Astrocyte (in vitro differentiated cells and primary cell): Measurements from ENCODE around the gene WDR19. TPM values are rescaled to one million over a fixed set of nuclear protein-coding genes. Genes with fewer than 3 reads are reported as not detected.
A peak's percentile ranks its signal among the peaks of the same experiment; 100 is the strongest.

Experiments used
- DNase-seq: peaks from one replicate; pipeline ENCODE4 v3.0.0-alpha.2; 2010; ENCODE audit warnings: low read depth
- FAIRE-seq: peaks from 2 replicates; lab custom pipeline; 2011; peaks lifted over from hg19 to GRCh38; lab: Jason Lieb, UNC
- H2AFZ ChIP-seq: 2 replicates; pipeline ENCODE4 v1.6.0; 2012; ENCODE audit warnings: low read depth, low read length, inconsistent platforms
- H3K27ac ChIP-seq: 2 replicates; pipeline ENCODE4 v1.5.1; 2011; ENCODE audit warnings: low read depth, low read length, inconsistent platforms
- H3K27me3 ChIP-seq: 2 replicates; pipeline ENCODE4 v1.6.0; 2011; ENCODE audit warnings: low read length, inconsistent platforms; ENCODE audit not compliant: insufficient read depth
- H3K36me3 ChIP-seq: 2 replicates; pipeline ENCODE4 v1.5.1; 2011; ENCODE audit warnings: low read length, inconsistent platforms; ENCODE audit not compliant: insufficient read depth
- H3K4me1 ChIP-seq: 2 replicates; pipeline ENCODE4 v1.5.1; 2011; ENCODE audit warnings: low read length, inconsistent platforms; ENCODE audit not compliant: insufficient read depth
- H3K4me2 ChIP-seq: 2 replicates; pipeline ENCODE4 v1.6.0; 2012; ENCODE audit warnings: low read length, inconsistent platforms
- H3K4me3 ChIP-seq: 2 replicates; pipeline ENCODE4 v1.5.1; 2011; ENCODE audit warnings: low read depth, mild to moderate bottlenecking, low read length, inconsistent platforms; ENCODE audit not compliant: insufficient read depth
- H3K79me2 ChIP-seq: 2 replicates; pipeline ENCODE4 v1.6.0; 2012; ENCODE audit warnings: mild to moderate bottlenecking, low read length, inconsistent platforms; ENCODE audit not compliant: insufficient read depth
- H3K9ac ChIP-seq: 2 replicates; pipeline ENCODE4 v1.6.0; 2012; ENCODE audit warnings: mild to moderate bottlenecking, low read length, inconsistent platforms
- H3K9me3 ChIP-seq: 2 replicates; pipeline ENCODE4 v1.5.1; 2012; ENCODE audit warnings: low read depth, mild to moderate bottlenecking, low read length, inconsistent platforms; ENCODE audit not compliant: insufficient read depth
- H4K20me1 ChIP-seq: 2 replicates; pipeline ENCODE4 v1.6.0; 2012; ENCODE audit warnings: low read length, inconsistent platforms; ENCODE audit not compliant: insufficient read depth
- H3K27ac Mint-ChIP-seq: one replicate; pipeline ENCODE4 v1.8.0; 2021; ENCODE audit warnings: mild to moderate bottlenecking, mixed read lengths; ENCODE audit not compliant: unreplicated experiment
- H3K27me3 Mint-ChIP-seq: one replicate; pipeline ENCODE4 v1.8.0; 2021; ENCODE audit warnings: low read depth, mixed read lengths; ENCODE audit not compliant: unreplicated experiment
- H3K36me3 Mint-ChIP-seq: one replicate; pipeline ENCODE4 v1.8.0; 2021; ENCODE audit warnings: low read depth, mixed read lengths; ENCODE audit not compliant: unreplicated experiment
- H3K4me1 Mint-ChIP-seq: one replicate; pipeline ENCODE4 v1.8.0; 2021; ENCODE audit warnings: low read depth, mixed read lengths; ENCODE audit not compliant: unreplicated experiment
- H3K4me3 Mint-ChIP-seq: one replicate; pipeline ENCODE4 v1.8.0; 2021; ENCODE audit warnings: mild to moderate bottlenecking, moderate library complexity, mixed read lengths; ENCODE audit not compliant: unreplicated experiment
- H3K9me3 Mint-ChIP-seq: one replicate; pipeline ENCODE4 v1.8.0; 2021; ENCODE audit warnings: mild to moderate bottlenecking, mixed read lengths; ENCODE audit not compliant: unreplicated experiment
- EZH2 ChIP-seq: IDR thresholded peaks from 2 replicates; pipeline ENCODE4 v1.6.1; 2012; ENCODE audit warnings: mild to moderate bottlenecking, low read length, inconsistent platforms; ENCODE audit not compliant: insufficient read depth
- total RNA-seq: library from RNA; stranded (reverse); gene quantifications from 2 replicates; pipeline ENCODE4 v1.2.1, GENCODE V29; 2021
- TF ChIP-seq, protein P1 (sequence below): IDR thresholded peaks from 2 replicates; pipeline ENCODE4 v1.5.1; 2011; ENCODE audit warnings: low read depth, mild to moderate bottlenecking, inconsistent platforms, low read length, moderate library complexity; ENCODE audit not compliant: insufficient read depth

The WDR19 gene
- total RNA-seq, 1 donor from 2014 or later = 18.0 TPM

DNA sequence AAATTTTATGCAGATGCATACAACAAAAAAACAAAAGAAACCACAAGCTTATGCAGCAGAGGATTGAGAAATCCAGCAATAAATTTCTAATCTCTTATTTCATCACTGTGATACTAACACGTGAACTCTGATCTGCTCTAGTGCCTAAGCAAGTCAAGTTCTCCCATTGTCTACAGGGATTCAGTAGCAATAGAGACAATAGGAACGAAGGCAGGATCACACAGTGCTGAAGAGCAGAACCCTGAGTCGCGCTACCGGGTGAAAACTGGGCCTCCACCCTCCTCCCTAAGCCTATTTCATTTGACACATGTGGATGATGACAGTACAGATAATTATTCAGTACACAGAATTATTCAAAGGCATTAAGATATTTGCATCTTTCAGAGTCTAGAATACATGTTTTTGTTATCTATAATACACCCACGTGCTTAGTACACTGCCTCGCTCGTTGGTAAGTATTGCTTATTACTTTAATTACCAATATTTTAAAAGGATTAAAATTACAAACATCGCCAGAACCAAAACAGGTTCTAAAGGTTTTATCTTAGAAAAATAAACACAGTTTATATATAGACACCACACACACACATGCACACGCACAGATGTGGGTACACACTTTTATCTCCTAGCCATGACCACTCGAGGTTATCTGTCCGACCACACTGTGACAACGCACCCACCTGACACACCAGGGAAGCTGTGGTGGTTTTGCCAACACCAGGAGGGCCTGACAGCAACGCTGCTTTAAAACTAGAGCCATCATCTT lies 123.8 kb downstream of the WDR19 start:
- Mint-ChIP-seq H3K27ac (no peak overlapping the region), H3K36me3 (peaks cover 13% of the 10 kb centered on the region), H3K4me1 (peaks cover 12% of the 10 kb centered on the region), H3K27me3 (no peaks in the 10 kb centered on the region), H3K4me3 (no peak overlapping the region), H3K9me3 (no peaks in the 10 kb centered on the region)
- H4K20me1 ChIP-seq = no peaks in the 10 kb centered on the region
- H3K9ac ChIP-seq = no peak overlapping the region
- no peak overlapping the region for H3K4me2 ChIP-seq
- TF ChIP-seq, protein P1, sequence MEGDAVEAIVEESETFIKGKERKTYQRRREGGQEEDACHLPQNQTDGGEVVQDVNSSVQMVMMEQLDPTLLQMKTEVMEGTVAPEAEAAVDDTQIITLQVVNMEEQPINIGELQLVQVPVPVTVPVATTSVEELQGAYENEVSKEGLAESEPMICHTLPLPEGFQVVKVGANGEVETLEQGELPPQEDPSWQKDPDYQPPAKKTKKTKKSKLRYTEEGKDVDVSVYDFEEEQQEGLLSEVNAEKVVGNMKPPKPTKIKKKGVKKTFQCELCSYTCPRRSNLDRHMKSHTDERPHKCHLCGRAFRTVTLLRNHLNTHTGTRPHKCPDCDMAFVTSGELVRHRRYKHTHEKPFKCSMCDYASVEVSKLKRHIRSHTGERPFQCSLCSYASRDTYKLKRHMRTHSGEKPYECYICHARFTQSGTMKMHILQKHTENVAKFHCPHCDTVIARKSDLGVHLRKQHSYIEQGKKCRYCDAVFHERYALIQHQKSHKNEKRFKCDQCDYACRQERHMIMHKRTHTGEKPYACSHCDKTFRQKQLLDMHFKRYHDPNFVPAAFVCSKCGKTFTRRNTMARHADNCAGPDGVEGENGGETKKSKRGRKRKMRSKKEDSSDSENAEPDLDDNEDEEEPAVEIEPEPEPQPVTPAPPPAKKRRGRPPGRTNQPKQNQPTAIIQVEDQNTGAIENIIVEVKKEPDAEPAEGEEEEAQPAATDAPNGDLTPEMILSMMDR = no peak
- no peak for TF ChIP-seq EZH2
- FAIRE-seq = no peak
- H2AFZ ChIP-seq = no peak overlapping the region
- no peaks in the 10 kb centered on the region for H3K9me3 ChIP-seq
- no peaks in the 10 kb centered on the region for H3K79me2 ChIP-seq
- H3K4me1 ChIP-seq = peaks cover 5% of the 10 kb centered on the region
- H3K36me3 ChIP-seq = peaks cover 35% of the 10 kb centered on the region
- no peak overlapping the region for H3K27ac ChIP-seq
- peak; percentile 22 for DNase-seq
- H3K4me3 ChIP-seq = no peak overlapping the region
- no peaks in the 10 kb centered on the region for H3K27me3 ChIP-seq

DNA sequence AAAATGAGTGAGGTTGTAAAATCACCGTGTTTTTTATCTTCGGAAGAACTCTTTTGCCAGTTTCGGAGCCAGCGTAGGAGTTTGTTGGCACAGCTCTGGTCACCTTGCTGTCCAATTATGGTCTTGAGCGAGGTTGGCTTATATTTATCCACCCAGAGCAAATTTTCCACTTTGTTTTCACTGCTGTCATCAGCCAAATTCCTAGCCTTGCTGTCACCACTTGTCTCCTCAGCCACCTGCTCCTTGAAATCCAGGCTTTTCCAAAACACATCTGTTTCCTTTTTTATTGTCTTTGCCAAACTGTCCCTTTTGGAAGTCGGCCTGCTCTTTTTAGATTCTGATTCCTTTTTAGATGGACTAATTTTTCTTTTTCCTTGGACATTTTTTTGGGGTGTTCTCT lies 126.3 kb downstream of the WDR19 start:
- H3K9ac ChIP-seq = no peak overlapping the region
- peaks cover 12% of the 10 kb centered on the region for H3K4me1 Mint-ChIP-seq
- H3K27ac Mint-ChIP-seq = peak overlapping the region; percentile 35
- no peak for TF ChIP-seq EZH2
- TF ChIP-seq, protein P1 = no peak
- no peaks in the 10 kb centered on the region for H4K20me1 ChIP-seq
- DNase-seq = peak; percentile 42
- H3K4me3 ChIP-seq = no peak overlapping the region
- H3K9me3 Mint-ChIP-seq = no peaks in the 10 kb centered on the region
- H3K27ac ChIP-seq = no peak overlapping the region
- no peaks in the 10 kb centered on the region for H3K79me2 ChIP-seq
- H3K9me3 ChIP-seq = no peaks in the 10 kb centered on the region
- no peaks in the 10 kb centered on the region for H3K27me3 ChIP-seq
- no peak overlapping the region for H3K4me3 Mint-ChIP-seq
- H3K36me3 ChIP-seq = peaks cover 32% of the 10 kb centered on the region
- no peaks in the 10 kb centered on the region for H3K27me3 Mint-ChIP-seq
- H3K36me3 Mint-ChIP-seq = peaks cover 17% of the 10 kb centered on the region
- no peak for FAIRE-seq
- H3K4me1 ChIP-seq = peaks cover 5% of the 10 kb centered on the region
- H2AFZ ChIP-seq = no peak overlapping the region
- no peak overlapping the region for H3K4me2 ChIP-seq

DNA sequence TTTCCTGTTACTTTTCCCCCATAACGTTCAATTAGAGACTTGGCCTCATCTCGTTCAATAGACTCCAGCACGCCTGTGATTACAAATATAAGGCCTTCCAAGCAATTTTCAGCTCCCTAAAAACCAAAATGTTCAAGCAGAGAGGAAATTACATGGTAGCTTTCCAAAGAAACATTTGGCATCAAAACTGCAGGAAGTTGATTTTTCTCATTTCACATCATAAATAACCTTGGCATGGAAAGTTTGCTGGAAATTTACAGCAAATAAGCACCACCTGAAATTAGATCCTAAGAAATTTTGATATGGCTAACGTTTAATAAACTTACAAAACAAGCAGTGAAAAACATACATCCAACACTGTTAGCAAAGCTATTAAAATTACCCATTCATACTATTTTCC lies 130.5 kb downstream of the WDR19 start:
- DNase-seq = no peak
- peaks cover 35% of the 10 kb centered on the region for H3K36me3 ChIP-seq
- Mint-ChIP-seq H3K27me3 (no peaks in the 10 kb centered on the region), H3K4me1 (peaks cover 5% of the 10 kb centered on the region), H3K27ac (no peak overlapping the region), H3K4me3 (no peak overlapping the region), H3K9me3 (no peaks in the 10 kb centered on the region), H3K36me3 (peaks cover 14% of the 10 kb centered on the region)
- no peak overlapping the region for H3K4me3 ChIP-seq
- no peak for FAIRE-seq
- no peaks in the 10 kb centered on the region for H3K79me2 ChIP-seq
- no peak overlapping the region for H3K27ac ChIP-seq
- H3K27me3 ChIP-seq = no peaks in the 10 kb centered on the region
- no peak overlapping the region for H3K9ac ChIP-seq
- H2AFZ ChIP-seq = no peak overlapping the region
- H3K4me1 ChIP-seq = no peaks in the 10 kb centered on the region
- TF ChIP-seq EZH2 = no peak
- TF ChIP-seq, protein P1 = no peak
- H3K9me3 ChIP-seq = no peaks in the 10 kb centered on the region
- no peak overlapping the region for H3K4me2 ChIP-seq
- H4K20me1 ChIP-seq = no peaks in the 10 kb centered on the region
